ENCODE data around the gene FMN1. TPM values are rescaled to one million over a fixed set of nuclear protein-coding genes. Genes with fewer than 3 reads are reported as not detected.

FMN1 gene
- total and polyA plus RNA-seq, 10 donors: 0.43 to 42.1 (median 8.6) TPM

- H3K36me3 ChIP-seq: no peaks in the 10 kb centered on the region
- intact Hi-C loops (cut with DNase I; ENCODE audit: low total_unique reads): no loop called here
- DNase-seq: no peak
- H3K27me3 ChIP-seq (replicated peaks in 1 of 7): no peaks in the 10 kb centered on the region
- H3K27ac ChIP-seq: no peak overlapping the region
- peaks cover 3 to 33% (median 14%) of the 10 kb centered on the region in 6 donors for H3K4me1 ChIP-seq
- H3K9me3 ChIP-seq: no peaks in the 10 kb centered on the region
- no peak for TF ChIP-seq CTCF (IDR thresholded peaks at IDR 0.05 in 8 of 11, conservative IDR thresholded peaks at IDR 0.05 in 3 of 11)
- no peak for TF ChIP-seq POLR2A (IDR thresholded peaks at IDR 0.05)
- TF ChIP-seq POLR2AphosphoS5 (IDR thresholded peaks at IDR 0.05): no peak
- H3K4me3 ChIP-seq: no peak overlapping the region
- 82 to 95% (median 88%) methylated on average over 2 of the region's 2 CpGs for WGBS, 5 donors
Observed at GRCh38 chr15:32859996-32860395, 334.5 kb downstream of the FMN1 start.

DNA sequence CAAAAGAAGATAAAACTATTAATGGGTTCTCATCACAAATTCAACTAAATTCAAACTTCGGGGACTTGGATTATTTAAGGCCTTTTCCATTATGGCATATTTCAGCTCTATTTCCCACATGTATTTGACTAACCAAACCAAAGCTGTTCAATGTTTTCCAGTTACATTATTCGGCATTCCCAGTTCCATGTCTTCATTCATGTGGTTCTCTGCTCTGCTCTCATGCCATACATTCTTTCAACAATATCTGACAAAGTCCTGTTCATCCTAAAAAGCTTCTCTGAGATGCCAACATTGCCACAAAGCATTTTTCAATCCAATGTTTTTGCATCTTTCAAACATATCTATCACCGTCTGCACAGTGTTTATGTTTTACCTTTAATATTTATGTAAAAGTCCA, 335.3 kb downstream of the FMN1 start:
- H3K4me3 ChIP-seq: no peak overlapping the region

DNA sequence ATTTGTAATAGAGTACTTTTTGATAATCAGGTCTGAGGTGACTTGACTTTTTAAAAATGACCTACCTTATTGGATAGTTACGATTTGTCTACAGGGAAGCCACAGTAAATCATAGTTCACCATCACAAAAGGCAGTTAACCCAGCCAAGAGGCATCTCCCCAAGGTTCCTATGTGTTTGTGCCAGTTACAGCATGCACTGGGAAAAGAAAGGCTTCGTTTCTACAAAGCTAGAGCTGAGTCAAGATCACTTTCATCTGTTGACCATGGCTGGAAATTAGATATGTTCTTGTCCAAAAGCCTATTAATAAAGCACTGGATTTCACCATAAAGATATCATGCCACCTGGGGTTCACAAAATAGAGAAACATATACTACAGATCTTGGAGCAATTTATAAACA, 336.8 kb downstream of the FMN1 start:
- no peaks in the 10 kb centered on the region for H3K9me3 ChIP-seq
- H3K4me1 ChIP-seq: peaks cover 3 to 19% (median 11%) of the 10 kb centered on the region in 6 donors
- no peaks in the 10 kb centered on the region for H3K36me3 ChIP-seq
- no peak overlapping the region for H3K4me3 ChIP-seq
- no peak for DNase-seq
- no peaks in the 10 kb centered on the region for H3K27me3 ChIP-seq (replicated peaks in 1 of 7)
- H3K27ac ChIP-seq: no peak overlapping the region
- WGBS, 5 donors: 70 to 83% (median 79%) methylated on average over 2 of the region's 2 CpGs
- no peak for TF ChIP-seq POLR2A (IDR thresholded peaks at IDR 0.05)
- TF ChIP-seq CTCF (IDR thresholded peaks at IDR 0.05 in 8 of 11, conservative IDR thresholded peaks at IDR 0.05 in 3 of 11): no peak
- TF ChIP-seq POLR2AphosphoS5 (IDR thresholded peaks at IDR 0.05): no peak
- intact Hi-C loops (cut with DNase I; ENCODE audit: low total_unique reads): no loop called here

More for the DNA sequence above, 335.3 kb downstream of the FMN1 start:
- Histone ChIP-seq H3K36me3 (no peaks in the 10 kb centered on the region), H3K27ac (no peak overlapping the region), H3K9me3 (no peaks in the 10 kb centered on the region), H3K27me3 (replicated peaks in 1 of 7) (no peaks in the 10 kb centered on the region), H3K4me1 (peaks cover 3 to 31% (median 14%) of the 10 kb centered on the region in 6 donors)
- WGBS, 5 donors: 90 to 94% (median 91%) methylated on average over 3 of the region's 3 CpGs
- TF ChIP-seq POLR2A (IDR thresholded peaks at IDR 0.05) (no peak), POLR2AphosphoS5 (IDR thresholded peaks at IDR 0.05) (no peak)
- intact Hi-C loops (cut with DNase I; ENCODE audit: low total_unique reads): no loop called here
- no peak for DNase-seq

- Histone ChIP-seq H3K36me3 (no peaks in the 10 kb centered on the region), H3K4me3 (no peak overlapping the region), H3K9me3 (no peaks in the 10 kb centered on the region), H3K4me1 (peaks cover 0 to 9% (median 6%) of the 10 kb centered on the region in 6 donors), H3K27me3 (replicated peaks in 1 of 7) (no peaks in the 10 kb centered on the region), H3K27ac (no peak overlapping the region)
- no peak for TF ChIP-seq POLR2A (IDR thresholded peaks at IDR 0.05)
- no peak for TF ChIP-seq POLR2AphosphoS5 (IDR thresholded peaks at IDR 0.05)
- TF ChIP-seq CTCF (IDR thresholded peaks at IDR 0.05 in 8 of 11, conservative IDR thresholded peaks at IDR 0.05 in 3 of 11): no peak
- no peak for DNase-seq
- intact Hi-C loops (cut with DNase I; ENCODE audit: low total_unique reads): no loop called here
- WGBS, 5 donors: 68 to 87% (median 76%) methylated on average over 4 of the region's 4 CpGs
Observed at GRCh38 chr15:32856753-32857152, 337.8 kb downstream of the FMN1 start.

GRCh38 chr15:32855942-32856341, 338.6 kb downstream of the FMN1 start:
- DNase-seq: no peak
- H3K4me1 ChIP-seq: peaks cover 0 to 1% (median 0%) of the 10 kb centered on the region in 6 donors
- H3K9me3 ChIP-seq: no peaks in the 10 kb centered on the region
- H3K27ac ChIP-seq: no peak overlapping the region
- no peaks in the 10 kb centered on the region for H3K36me3 ChIP-seq
- no peak overlapping the region for H3K4me3 ChIP-seq
- TF ChIP-seq POLR2A (IDR thresholded peaks at IDR 0.05): no peak
- TF ChIP-seq POLR2AphosphoS5 (IDR thresholded peaks at IDR 0.05): no peak
- TF ChIP-seq CTCF (IDR thresholded peaks at IDR 0.05 in 8 of 11, conservative IDR thresholded peaks at IDR 0.05 in 3 of 11): no peak
- intact Hi-C loops (cut with DNase I; ENCODE audit: low total_unique reads): no loop called here
- H3K27me3 ChIP-seq (replicated peaks in 1 of 7): no peaks in the 10 kb centered on the region
